Measurements from ENCODE around the gene HOXD3.

HOXD3 gene

DNA sequence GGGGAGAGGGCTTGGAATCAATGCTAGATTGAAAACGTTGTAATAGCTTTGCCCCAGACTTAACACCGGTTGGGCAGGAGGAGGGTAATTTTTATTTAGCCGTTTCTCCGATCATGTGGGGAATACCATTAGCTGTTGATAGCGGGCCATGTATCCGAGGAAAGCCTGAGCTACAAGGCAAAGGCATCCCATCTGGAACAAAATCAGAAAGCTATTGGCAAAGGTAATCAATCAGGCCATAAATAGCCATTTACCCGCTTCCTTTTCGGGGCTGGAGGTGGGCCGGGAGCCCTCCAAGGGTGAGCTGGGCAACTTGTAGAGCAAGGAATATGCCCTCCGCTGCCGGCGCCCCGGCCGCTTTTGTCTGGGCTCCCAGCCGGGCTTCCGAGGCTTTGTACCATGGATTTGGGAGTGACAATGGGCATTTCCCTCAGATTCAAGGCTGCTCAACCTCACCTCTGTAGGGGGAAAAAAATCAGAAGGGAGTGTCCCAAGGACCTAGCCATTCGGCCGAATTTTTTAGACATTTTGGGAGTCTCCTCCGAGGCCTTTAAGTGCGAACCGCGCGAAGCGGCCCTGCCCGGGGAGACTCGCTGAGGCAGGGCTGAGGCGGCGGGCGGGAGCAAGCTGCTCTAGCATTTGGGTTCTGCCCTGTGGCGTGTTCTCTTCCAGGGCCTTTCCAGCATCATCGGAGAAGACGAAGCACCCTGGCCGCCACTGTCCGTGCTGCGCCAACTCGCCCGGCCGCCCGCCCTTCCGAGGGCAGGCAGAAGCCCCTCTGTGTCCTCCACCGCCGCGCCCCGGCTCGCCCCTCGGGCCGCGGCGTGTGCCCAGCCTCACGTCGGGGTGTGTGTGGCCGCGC lies 35.7 kb upstream of the HOXD3 start:
- no peak for DNase-seq

DNA sequence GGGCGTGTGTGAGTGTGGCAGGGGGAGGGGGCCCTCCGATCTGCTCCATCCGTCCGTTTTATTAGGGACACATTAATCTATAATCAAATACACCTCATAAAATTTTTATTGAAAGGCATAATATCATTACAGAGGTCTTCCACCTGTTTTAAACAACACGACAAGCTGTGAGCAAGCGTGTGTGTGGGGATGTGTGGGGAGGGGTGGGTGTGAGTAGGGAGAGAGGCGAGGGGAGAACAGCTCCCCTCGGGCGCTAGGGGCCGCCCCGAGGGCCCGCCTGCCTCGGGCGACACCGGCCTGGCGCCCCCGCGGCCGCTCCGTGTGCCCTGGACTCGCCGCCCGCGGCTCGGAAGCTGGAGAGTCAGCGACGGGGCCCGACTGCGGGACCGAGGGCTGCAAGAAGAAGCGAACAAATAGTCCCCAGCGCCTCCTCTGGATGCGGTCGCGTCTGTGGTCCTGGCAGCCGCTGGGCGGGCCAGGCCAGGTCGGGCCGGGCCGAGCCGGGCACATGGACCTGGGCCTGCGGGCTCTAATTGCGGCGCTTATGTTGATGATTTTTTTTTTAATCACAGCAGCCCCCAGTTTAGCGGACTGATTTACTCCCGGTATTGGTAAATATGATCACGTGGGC lies 34.9 kb upstream of the HOXD3 start:
- DNase-seq = no peak

DNA sequence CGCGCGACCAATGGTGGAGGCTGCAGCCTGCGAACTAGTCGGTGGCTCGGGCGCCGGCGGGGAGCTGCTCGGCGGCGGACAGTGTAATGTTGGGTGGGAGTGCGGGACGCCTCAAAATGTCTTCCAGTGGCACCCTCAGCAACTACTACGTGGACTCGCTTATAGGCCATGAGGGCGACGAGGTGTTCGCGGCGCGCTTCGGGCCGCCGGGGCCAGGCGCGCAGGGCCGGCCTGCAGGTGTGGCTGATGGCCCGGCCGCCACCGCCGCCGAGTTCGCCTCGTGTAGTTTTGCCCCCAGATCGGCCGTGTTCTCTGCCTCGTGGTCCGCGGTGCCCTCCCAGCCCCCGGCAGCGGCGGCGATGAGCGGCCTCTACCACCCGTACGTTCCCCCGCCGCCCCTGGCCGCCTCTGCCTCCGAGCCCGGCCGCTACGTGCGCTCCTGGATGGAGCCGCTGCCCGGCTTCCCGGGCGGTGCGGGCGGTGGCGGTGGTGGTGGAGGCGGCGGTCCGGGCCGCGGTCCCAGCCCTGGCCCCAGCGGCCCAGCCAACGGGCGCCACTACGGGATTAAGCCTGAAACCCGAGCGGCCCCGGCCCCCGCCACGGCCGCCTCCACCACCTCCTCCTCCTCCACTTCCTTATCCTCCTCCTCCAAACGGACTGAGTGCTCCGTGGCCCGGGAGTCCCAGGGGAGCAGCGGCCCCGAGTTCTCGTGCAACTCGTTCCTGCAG lies 34.3 kb upstream of the HOXD3 start, which contains the start of gene HOXD9:
Gene HOXD9, plus strand, starts transcription at position 37 of the 728 bp plus-strand sequence. Its CDS starts 50 bp downstream, at position 87.
- DNase-seq = no peak

DNA sequence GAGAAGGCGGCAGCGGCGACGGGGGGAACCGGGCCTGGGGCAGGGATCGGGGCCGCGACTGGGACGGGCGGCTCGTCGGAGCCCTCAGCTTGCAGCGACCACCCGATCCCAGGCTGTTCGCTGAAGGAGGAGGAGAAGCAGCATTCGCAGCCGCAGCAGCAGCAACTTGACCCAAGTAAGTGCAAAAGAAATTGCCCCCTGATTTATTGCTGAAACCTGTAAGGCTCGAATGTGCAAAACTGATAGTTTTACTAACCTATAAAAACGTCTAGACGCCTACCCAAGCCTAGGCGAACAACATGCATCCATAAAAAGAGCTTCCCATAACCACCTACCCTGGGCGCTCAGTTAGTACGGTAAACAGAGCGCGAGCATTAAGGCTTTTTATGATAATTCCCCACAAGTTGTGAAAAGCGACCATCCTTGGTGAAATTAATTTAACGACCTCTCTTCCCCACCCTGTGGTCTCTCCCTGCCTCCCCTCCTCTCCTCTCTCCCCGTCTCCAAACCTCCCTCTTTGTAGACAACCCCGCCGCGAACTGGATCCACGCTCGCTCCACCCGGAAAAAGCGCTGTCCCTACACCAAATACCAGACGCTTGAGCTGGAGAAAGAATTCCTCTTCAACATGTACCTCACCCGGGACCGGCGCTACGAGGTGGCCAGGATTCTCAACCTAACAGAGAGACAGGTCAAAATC lies 33.5 kb upstream of the HOXD3 start:
- DNase-seq = no peak

DNA sequence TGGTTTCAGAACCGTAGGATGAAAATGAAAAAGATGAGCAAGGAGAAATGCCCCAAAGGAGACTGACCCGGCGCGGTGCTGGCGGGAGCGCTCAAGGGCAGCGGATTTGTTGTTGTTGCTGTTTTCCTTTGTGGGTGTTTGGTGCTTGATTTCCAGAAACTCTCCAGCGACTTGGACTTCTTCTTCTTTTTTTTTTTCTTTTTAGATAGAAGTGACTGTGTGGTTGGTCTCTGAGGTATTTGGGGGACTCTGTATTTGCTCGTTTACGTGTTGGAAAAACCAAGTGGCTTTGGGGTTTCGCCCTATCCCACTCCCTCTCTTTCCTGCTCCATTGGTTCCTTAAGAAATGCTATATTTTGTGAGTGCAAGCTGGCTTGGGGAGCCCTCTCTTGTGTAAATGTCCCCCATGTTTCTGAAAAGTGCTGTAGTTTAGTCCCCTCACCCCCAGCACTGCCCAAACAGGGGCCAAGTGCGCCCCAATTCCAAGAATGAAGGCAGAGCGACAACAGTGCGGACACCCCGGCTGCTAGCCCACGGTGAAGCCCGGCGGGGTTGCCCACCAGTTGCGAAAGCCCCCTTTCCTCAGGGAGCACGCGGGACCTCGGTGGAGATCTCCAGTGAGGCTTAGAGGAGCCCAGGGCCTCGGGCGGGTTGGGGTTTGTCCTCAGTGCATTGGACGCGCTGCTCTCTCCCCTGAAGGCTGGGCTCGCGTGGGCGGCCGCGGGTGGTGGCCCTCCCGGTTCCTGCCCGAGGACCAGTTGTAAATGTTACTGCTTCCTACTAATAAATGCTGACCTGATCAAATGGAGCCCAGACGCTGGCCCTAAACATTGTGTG lies 32.8 kb upstream of the HOXD3 start:
- no peak for DNase-seq

DNA sequence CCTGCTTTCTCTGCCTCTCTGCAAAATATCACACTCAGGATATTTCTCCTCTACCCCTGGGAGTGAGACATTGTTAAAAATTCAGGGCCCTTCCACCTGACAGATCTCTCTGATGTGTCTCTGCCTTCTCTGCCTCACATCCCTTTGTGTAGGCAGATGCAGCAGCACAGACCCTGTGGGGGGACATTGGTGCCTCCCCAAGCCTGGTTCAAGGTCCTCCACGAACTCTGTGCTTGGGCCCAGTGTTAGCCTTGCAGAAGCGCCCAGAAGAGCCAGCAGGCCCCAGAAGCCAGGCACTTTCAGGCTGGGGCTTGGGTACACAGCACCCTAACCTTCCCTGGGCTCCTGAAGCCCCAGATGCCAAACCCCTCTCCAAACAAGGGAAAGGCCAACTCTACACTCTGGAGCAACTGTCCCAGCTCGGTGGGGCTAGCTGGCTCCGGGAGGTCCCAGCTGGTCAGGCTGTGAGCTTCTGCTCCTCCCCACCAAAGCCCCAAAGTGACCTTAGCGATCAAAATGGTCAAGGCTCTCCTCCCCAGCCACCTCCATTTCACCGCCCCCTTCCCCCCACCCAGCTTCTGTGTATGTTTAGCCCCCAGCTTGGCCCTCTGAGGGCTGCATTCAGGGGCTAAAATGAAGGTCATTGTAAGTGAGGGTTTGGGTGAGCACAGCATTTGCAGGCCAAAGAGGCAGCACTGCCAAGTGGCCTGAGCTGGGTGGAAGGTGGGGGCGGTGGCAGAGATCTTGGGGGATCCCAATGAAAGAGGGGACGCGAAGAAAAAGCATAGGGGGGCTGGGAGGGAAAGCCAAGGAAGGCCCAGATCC lies 31.9 kb upstream of the HOXD3 start:
- DNase-seq = no peak

DNA sequence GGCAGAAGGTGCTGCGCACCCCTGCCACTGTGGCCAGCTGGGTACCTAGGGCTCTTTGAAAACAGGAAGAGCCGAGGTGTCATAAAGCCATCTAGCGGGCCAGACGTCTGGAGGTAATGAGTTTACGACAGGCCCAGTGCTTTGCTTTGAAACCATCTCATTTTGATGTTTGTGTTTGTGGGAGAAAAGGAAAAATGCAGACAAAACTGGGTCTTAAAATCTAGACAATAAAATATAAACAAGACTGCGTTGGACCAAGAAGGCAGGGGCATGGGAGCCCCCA lies 31.4 kb upstream of the HOXD3 start:
- no peak for DNase-seq

DNA sequence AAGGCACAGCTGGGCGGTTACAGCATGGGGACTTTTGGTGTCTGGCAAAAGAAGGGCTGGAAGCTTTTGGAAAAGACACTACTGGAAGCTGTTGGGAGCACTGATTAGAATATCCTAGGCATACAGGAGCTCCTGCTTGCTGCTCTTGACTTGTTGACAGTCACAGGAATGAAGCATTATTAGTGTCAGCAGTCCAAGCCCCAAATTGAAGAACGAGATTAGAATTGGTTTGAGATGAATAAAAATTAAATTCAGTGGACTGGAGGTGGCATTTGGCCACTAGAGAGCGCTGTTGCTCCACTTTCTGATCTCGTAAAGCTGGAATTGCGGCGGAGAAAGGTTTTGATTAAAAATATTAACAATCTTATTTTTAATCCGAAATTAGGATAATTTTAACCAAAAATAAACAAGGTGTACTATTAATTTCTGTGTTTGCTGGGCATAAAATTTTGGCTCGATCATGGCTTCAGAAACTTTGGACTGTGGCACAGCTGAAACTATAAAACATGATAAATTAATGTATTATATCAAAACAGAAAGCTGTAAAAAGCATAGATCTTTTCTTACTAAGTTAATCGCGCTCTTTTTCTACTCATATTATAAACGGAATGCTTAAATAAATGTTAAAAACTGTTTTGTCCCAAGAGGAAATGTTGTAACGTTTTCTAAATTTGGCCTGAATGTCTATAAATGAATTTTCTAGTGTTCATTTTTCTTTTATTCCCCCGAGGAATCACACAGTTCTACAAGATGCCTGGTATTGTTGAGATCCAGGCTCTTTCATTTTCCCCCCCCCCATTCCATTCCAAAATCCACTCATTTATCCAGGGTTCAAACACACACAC lies 30.0 kb upstream of the HOXD3 start:
- peak in 42 of 56 donors; percentile 0 to 83 (median 26) for DNase-seq

DNA sequence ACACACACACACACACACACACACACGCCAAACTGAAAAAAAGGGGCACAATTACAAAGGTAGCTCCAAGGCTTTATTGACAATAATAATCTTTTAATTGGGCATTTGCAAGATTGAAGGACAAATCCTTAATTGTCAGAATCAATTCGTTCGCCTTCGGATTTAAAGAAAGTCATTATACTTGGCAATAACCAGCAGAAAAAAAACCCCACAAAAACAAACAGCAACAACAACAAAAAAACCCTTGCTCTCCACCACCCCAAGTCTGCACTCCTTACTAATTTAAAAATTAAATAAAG lies 29.4 kb upstream of the HOXD3 start:
- no peak for DNase-seq

DNA sequence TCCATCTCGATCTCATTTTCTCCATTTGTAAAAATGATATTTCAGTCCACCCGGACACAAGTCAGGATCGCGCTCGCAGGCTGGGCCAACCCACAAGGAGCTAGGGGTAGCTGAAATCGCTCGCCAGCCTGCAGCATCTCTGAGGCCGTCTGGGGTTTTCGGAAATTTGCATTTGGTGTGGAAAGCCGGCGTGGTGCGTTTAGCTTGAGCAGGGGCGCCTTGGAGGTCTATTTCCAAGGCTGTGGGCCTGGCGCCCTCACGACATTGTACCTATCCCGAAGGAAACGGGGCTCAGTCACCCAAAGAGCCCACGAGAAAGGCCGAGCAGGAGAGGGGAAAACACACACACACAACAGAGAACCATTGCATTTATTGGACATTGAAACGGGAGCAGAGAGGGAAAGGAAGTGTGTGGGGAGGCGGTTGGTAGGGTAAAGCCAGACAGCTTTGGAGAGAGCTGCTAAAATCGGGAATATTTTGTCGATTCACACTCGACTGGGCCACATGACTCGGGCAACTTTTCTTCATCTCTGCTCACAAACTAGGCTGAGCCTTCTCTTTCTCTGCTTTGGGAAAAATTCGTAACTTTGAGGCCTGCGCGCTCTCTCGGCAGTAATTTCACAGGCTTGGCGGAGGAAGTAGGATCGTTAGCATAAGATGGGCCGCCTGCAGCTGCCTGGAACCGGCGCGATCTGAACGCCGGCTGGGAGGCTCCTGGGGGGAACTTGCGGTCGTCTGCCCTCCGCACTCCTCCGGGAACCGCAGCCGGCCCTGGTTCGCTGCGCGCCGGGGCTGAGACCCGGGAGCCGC lies 28.7 kb upstream of the HOXD3 start:
- no peak for DNase-seq

DNA sequence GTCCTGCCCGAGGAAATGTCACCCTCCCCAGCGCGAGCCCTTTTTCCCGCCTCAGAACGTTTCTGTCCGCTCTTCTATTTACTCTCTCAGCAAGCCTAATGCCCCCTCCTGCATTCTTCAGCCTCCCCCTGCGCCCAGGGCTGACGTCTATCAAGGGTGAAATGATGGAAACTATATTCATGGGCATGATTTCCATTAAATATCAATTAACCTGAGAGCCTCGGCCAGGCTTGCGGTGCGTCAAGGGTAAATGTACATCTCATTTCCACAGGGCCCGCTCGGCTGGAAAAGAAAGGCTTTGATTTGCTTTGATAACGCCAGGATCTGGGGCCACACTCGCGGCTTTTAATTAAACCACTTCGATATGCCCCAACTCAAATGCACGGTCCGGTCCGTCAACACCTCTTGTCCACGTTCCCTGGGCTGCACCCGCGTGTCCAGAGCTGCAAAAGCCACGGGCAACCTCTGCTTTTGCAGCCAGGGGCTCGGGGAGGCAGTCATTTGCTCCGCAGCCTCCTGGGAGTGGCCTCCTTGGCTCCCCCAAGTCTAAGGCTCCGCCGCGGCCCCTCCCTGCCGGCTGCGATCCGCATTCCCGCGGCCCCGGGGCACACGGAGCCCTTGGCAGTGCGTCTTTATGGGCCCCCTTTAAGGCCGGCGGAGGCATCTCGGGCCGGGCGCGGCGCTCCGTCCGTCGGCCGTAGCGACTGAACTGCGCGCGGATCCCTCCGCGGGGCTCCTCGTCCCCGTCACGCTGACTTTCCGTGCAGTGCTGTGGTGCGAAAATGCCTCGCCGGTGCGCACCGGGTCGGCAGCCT lies 27.9 kb upstream of the HOXD3 start, which contains the start of gene HOXD8:
Gene HOXD8, plus strand, starts transcription at position 724 of the 815 bp plus-strand sequence. CDS start 662 bp downstream, outside the sequence.
- no peak for DNase-seq

DNA sequence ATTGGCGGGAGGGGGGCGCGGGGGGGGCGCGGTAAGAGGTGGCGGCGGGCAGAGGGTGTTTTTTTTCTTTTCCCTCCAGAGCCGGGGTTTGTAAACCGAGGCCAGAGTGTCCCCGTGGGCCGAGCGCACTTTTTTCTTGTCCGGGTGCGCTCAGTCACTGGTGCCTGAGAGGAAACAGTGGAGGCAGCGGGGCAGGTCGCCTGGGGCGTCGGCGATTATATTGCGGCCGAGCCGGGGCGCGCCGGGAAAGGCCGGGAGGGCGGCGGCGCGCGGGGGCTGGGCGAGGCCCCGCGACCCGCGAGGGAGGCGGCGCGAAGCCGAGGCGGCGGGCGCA lies 27.3 kb upstream of the HOXD3 start:
- no peak for DNase-seq

DNA sequence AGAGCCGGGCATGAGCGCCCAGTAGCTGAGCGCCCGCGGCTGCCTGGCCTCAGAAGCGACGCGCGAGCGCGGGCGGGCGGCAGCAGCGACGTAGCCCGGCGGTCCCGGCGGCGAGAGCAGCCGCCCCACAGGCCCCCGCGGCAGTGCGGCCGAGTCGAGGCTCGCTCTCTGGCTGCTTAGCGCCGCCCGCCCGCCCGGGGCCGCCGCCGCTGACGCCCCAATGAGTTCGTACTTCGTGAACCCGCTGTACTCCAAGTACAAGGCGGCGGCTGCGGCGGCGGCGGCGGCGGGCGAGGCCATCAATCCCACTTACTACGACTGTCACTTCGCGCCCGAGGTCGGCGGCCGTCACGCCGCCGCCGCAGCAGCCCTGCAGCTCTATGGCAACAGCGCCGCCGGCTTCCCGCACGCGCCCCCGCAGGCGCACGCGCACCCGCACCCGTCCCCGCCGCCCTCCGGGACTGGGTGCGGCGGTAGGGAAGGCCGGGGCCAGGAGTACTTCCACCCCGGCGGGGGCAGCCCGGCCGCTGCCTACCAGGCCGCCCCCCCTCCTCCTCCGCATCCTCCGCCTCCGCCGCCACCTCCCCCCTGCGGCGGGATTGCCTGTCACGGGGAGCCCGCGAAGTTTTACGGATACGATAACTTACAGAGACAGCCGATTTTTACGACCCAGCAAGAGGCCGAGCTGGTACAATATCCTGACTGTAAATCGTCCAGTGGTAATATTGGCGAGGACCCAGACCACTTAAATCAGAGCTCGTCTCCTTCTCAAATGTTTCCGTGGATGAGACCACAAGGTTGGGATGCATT lies 26.8 kb upstream of the HOXD3 start:
- DNase-seq = no peak

DNA sequence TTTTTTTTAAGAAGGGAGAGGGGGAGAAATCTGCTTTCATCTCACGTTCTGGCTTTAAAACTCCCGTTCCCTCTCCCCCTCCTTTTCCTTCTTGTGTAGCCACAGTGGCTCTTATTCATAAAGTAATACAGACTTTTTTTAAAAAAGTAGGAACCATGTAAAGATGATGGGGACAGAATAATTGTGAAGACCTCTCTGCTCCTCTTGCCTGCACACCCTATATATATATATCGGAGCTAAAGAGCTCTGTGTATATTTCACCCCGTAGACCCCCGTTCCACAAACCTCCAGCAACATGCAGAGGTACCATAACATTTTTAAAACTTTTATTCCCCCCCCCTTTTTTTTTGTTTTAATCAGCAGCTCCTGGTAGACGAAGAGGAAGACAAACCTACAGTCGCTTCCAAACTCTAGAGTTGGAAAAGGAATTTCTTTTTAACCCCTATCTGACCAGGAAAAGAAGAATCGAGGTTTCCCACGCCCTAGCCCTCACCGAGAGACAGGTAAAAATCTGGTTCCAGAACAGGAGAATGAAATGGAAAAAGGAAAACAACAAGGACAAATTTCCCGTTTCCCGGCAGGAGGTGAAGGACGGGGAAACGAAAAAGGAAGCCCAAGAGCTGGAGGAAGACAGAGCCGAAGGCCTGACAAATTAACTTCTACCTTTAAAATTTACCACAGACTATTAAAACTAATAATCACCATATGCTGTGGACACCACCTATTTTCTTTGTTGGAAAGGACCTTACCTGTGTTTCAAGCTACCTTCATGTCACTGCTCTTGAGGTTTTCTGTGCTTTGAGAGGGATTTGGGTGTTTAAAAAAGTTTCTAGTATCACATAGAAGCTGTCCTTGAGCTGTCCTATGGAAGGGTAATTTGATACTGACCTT lies 25.9 kb upstream of the HOXD3 start:
- DNase-seq = no peak

DNA sequence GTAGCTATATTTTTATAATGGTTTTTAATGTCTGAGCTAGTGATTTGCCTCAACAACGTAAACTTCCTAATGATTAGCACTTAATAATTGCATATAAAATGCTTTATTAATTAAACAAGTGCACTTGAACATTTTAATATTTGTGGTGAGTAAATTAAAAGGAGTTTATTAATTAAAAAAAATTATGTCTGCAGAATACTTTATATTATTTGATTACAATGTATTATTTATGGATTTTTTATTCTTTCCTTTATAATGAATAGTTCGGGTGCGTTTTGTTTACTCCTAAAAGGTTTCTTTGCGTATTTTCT lies 25.3 kb upstream of the HOXD3 start:
- no peak for DNase-seq
